A549 (cell line): ENCODE data around the gene RAB18.

Source experiments
- CEBPB ChIP-seq, 2 experiments: fragments of >200 bp in 1 of 2; sonication (Bioruptor Twin) in 1 of 2; formaldehyde crosslinking in 1 of 2; IDR thresholded peaks; 2 replicates each; pipeline ENCODE4 v1.6.1; 2012 to 2016
- HDAC2 ChIP-seq: fragments of 200-600 bp; sonication (generic); IDR thresholded peaks from 2 replicates; pipeline ENCODE4 v1.6.1; 2016
- JUNB ChIP-seq: fragments of >200 bp; sonication (Bioruptor Twin); formaldehyde crosslinking; IDR thresholded peaks from 2 replicates; pipeline ENCODE4 v1.6.1; 2016
- MAFK ChIP-seq: fragments of 450-650 bp; IDR thresholded peaks from 2 replicates; pipeline ENCODE4 v1.6.1; 2014; ENCODE audit not compliant: partially characterized antibody
- MYC ChIP-seq: IDR thresholded peaks from 2 replicates; pipeline ENCODE4 v1.6.1; 2012; ENCODE audit warnings: mild to moderate bottlenecking, inconsistent platforms, low read length, improper control_type of control experiment, borderline replicate concordance
- POLR2A ChIP-seq: IDR thresholded peaks from 2 replicates; pipeline ENCODE4 v1.6.1; 2012; ENCODE audit warnings: mild to moderate bottlenecking, low read length
- POLR2AphosphoS2 ChIP-seq: conservative IDR thresholded peaks from 2 replicates; pipeline ENCODE4 v1.6.1; 2012; ENCODE audit warnings: low read length, improper control_type of control experiment, inconsistent platforms
- RAD21 ChIP-seq, 2 experiments: fragments of >200 bp in 1 of 2; sonication (Bioruptor Twin) in 1 of 2; formaldehyde crosslinking in 1 of 2; IDR thresholded peaks in 1 of 2; conservative IDR thresholded peaks in 1 of 2; 2 replicates in 1 of 2; 3 replicates in 1 of 2; pipeline ENCODE4 v1.6.1; 2012 to 2018; ENCODE audit warnings: inconsistent platforms in 1 of 2
- REST ChIP-seq: fragments of 200-600 bp; sonication (generic); IDR thresholded peaks from 2 replicates; pipeline ENCODE4 v1.6.1; 2016; ENCODE audit warnings: antibody characterized with exemption, mild to moderate bottlenecking, moderate library complexity
- SMC3 ChIP-seq: fragments of >200 bp; sonication (Bioruptor Twin); formaldehyde crosslinking; IDR thresholded peaks from 3 replicates; pipeline ENCODE4 v1.6.1; 2018; ENCODE audit warnings: inconsistent platforms
- TP53 ChIP-seq: fragments of 250-450 bp; sonication (Bioruptor Pico); IDR thresholded peaks from 2 replicates; pipeline ENCODE4 v1.5.0; 2021; ENCODE audit warnings: mild to moderate bottlenecking, moderate library complexity
- TF ChIP-seq, protein P1 (sequence below): fragments of >200 bp; sonication (Bioruptor Twin); formaldehyde crosslinking; IDR thresholded peaks from 3 replicates; pipeline ENCODE4 v1.5.1; 2016

- TF ChIP-seq, protein P1, sequence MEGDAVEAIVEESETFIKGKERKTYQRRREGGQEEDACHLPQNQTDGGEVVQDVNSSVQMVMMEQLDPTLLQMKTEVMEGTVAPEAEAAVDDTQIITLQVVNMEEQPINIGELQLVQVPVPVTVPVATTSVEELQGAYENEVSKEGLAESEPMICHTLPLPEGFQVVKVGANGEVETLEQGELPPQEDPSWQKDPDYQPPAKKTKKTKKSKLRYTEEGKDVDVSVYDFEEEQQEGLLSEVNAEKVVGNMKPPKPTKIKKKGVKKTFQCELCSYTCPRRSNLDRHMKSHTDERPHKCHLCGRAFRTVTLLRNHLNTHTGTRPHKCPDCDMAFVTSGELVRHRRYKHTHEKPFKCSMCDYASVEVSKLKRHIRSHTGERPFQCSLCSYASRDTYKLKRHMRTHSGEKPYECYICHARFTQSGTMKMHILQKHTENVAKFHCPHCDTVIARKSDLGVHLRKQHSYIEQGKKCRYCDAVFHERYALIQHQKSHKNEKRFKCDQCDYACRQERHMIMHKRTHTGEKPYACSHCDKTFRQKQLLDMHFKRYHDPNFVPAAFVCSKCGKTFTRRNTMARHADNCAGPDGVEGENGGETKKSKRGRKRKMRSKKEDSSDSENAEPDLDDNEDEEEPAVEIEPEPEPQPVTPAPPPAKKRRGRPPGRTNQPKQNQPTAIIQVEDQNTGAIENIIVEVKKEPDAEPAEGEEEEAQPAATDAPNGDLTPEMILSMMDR = no peak
- no peak for TF ChIP-seq POLR2A
- TF ChIP-seq SMC3 = no peak
- no peak for TF ChIP-seq MAFK
- TF ChIP-seq REST = no peak
- no peak for TF ChIP-seq JUNB
- TF ChIP-seq HDAC2 = no peak
- TF ChIP-seq CEBPB (IDR thresholded peaks at IDR 0.05) = no peak
- no peak for TF ChIP-seq TP53 (CRISPR knock-in tag)
- TF ChIP-seq RAD21 (conservative IDR thresholded peaks at IDR 0.05 in 1 of 2, IDR thresholded peaks at IDR 0.05 in 1 of 2) = no peak
- TF ChIP-seq POLR2AphosphoS2 = no peak
- no peak for TF ChIP-seq MYC
Measured at GRCh38 chr10:27525819-27526218, 21.7 kb downstream of the RAB18 start.
